GM08714 (cell line): Measurements from ENCODE around the gene KIRREL3.

Experiments
- H3K4me3 ChIP-seq: fragments of 200-500 bp; sonication (Bioruptor generic); 2 replicates; pipeline ENCODE4 v1.5.1; 2014; ENCODE audit warnings: mild to moderate bottlenecking, low read length, inconsistent platforms
- ZNF274 ChIP-seq: IDR thresholded peaks from 2 replicates; pipeline ENCODE4 v1.6.1; 2012; ENCODE audit warnings: mild to moderate bottlenecking, low read depth, low read length

KIRREL3 gene

GRCh38 chr11:126817523-126818450 lies 182.8 kb downstream of the KIRREL3 start:
- no peak overlapping the region for H3K4me3 ChIP-seq
- no peak for TF ChIP-seq ZNF274

- H3K4me3 ChIP-seq = no peak overlapping the region
- no peak for TF ChIP-seq ZNF274
Observed at GRCh38 chr11:126817096-126817495, 183.5 kb downstream of the KIRREL3 start.

- no peak for TF ChIP-seq ZNF274
- no peak overlapping the region for H3K4me3 ChIP-seq
Observed at GRCh38 chr11:126816645-126817044, 183.9 kb downstream of the KIRREL3 start.

DNA sequence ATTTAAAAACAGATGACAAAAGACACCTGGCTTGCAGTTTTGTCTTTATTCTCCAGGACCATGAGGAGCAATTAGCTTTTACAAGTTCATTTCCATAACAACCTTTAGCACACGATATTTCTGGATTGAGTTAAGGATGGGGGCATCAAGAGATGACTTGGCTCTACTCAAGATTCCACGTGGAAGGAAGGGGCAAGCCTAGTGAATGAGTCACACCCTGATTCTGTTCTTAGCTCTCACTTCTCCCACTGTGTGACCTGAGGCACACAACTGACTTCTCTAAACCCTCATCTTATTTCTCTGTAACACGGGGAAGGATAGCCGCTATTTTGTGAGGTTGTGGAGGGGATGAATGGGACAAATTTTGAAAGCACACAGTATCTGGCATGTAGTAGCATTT lies 185.5 kb downstream of the KIRREL3 start:
- no peak overlapping the region for H3K4me3 ChIP-seq
- no peak for TF ChIP-seq ZNF274

GRCh38 chr11:126810776-126811175 lies 189.8 kb downstream of the KIRREL3 start:
- TF ChIP-seq ZNF274 = no peak
- no peak overlapping the region for H3K4me3 ChIP-seq

GRCh38 chr11:126809514-126810289 lies 190.9 kb downstream of the KIRREL3 start:
- no peak for TF ChIP-seq ZNF274
- H3K4me3 ChIP-seq = no peak overlapping the region

- no peak for TF ChIP-seq ZNF274
- no peak overlapping the region for H3K4me3 ChIP-seq
Observed at GRCh38 chr11:126808836-126809235, 191.7 kb downstream of the KIRREL3 start.

DNA sequence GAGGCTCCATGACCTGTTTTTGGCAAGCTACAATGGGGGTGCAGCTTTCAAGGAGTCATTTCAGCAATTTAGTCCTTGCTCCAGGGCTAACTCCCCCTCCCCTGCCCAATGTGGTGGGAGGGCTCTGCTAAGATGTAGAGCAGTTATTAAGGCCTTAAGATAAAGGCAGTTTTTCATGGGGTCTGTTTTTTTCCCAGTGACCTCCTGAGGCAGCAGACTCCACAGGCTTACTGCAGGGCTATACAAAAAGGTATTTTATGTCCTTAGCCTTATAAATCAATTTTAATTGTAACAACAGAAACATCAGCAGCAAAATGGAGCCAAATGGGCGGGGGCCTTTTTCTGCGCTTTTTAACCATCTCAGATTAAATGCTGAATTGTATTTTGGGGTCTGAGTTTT lies 192.3 kb downstream of the KIRREL3 start:
- H3K4me3 ChIP-seq = no peak overlapping the region
- TF ChIP-seq ZNF274 = no peak

- H3K4me3 ChIP-seq = no peak overlapping the region
- no peak for TF ChIP-seq ZNF274
Observed at GRCh38 chr11:126805870-126806269, 194.7 kb downstream of the KIRREL3 start.

- TF ChIP-seq ZNF274 = no peak
- H3K4me3 ChIP-seq = no peak overlapping the region
Observed at GRCh38 chr11:126804363-126804762, 196.2 kb downstream of the KIRREL3 start.

DNA sequence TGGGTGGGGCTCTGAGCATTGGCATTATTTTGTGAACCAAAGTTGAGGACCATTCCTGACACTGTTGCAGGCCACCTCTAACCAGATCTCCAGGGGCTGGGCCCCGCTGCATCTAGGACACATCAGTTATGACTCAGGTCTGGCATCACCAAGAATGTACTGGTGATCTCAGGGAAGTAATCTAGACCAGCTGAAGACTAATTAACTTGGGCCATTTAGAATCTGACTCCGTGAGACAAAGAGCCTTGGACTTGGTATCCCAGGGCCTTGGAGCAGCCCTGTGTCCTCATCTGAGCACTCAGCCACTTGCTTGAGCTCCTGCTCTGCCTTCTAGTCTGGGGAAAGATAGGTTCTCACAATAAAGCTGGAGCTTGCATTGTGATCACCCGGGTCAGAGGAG lies 200.6 kb downstream of the KIRREL3 start:
- TF ChIP-seq ZNF274 = no peak
- H3K4me3 ChIP-seq = no peak overlapping the region

DNA sequence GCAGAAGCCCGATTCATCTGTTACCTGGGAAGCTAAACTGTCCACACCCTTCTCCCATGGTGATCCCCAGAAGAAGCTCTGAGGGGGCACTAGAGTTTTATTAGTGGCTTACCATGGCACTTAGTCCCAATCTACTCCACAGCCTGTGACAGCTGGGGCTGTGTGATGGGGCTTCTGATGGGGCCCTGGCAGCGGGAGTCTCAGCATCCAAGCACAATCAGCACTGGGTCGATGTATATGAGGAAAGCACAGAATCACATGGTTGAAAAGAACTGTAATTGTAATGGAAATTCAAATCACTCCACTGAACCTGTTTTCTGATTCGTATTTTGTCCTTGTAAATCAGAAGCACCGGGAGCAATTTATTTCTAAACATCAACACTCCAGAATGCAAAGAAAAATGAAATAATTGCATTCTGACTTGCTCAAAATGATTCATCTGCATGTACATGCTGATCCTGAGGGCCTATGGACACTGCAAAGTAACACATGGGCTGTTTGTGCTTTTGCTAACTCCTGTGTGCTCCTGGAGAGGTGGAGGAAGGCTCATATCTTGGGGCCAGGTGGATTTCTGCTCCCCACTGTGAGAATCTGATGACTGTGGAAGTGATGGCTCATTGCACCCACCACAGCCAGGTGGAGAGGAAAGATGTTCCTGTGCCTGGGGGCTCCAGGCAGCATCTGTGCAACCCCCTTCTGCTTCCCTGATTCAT lies 203.0 kb downstream of the KIRREL3 start:
- no peak overlapping the region for H3K4me3 ChIP-seq
- no peak for TF ChIP-seq ZNF274

- no peak for TF ChIP-seq ZNF274
- no peak overlapping the region for H3K4me3 ChIP-seq
Observed at GRCh38 chr11:126793596-126793995, 207.0 kb downstream of the KIRREL3 start.

DNA sequence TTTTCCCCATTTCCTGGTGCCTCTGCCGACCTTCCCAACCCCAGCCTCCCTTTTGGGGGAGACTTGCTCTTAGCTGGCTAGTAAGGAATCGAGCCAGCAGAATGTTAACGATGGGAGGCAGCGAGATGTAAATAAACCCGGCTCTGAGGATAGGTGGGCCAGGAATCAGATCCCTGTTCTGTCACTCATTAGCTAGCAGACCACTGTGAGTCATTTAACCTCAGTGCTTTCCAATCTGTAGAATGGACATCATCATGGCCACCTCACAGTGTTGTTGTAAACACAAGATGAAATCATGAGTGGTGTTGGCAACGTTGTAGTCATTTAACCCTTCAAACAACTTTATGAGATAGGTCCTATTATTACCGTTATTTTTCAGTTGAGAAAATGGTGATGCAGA lies 208.6 kb downstream of the KIRREL3 start:
- TF ChIP-seq ZNF274 = no peak

More for the DNA sequence above, 208.6 kb downstream of the KIRREL3 start:
- H3K4me3 ChIP-seq = no peak overlapping the region
